Esophagus muscularis mucosa (tissue), 4 donors: ENCODE measurements around the gene TIMMDC1. TPM values are rescaled to one million over a fixed set of nuclear protein-coding genes. Genes with fewer than 3 reads are reported as not detected.

Experiments
- DNase-seq: peaks from one replicate; pipeline ENCODE4 v3.0.0-alpha.2; 2017; ENCODE audit errors: extremely low spot score
- H3K27ac ChIP-seq, 4 donors: fragments of 200-600 bp; sonication (generic); replicated peaks in 1 of 4; 1 replicate in 3 of 4; 2 replicates in 1 of 4; pipeline ENCODE4 v1.5.1; 2016 to 2019; ENCODE audit warnings: mild to moderate bottlenecking in 1 of 4
- H3K27me3 ChIP-seq, 4 donors: fragments of 200-600 bp; sonication (generic); one replicate each; pipeline versions ENCODE4 v1.5.1 to v1.6.0; 2016 to 2019
- H3K36me3 ChIP-seq, 4 donors: fragments of 200-600 bp; sonication (generic); one replicate each; pipeline ENCODE4 v1.5.1; 2016 to 2019
- H3K4me1 ChIP-seq, 4 donors: fragments of 200-600 bp; sonication (generic); one replicate each; pipeline ENCODE4 v1.5.1; 2016 to 2019
- H3K4me3 ChIP-seq, 4 donors: fragments of 200-600 bp; sonication (generic); 1 replicate in 2 of 4; 2 replicates in 2 of 4; pipeline ENCODE4 v1.5.1; 2016 to 2019; ENCODE audit warnings: mild to moderate bottlenecking in 4 of 4, moderate library complexity in 1 of 4
- H3K9me3 ChIP-seq, 4 donors: fragments of 200-600 bp; sonication (generic); 1 replicate in 3 of 4; 2 replicates in 1 of 4; pipeline ENCODE4 v1.5.1; 2016 to 2019
- EP300 ChIP-seq: sonication (generic); formaldehyde crosslinking; IDR thresholded peaks from one replicate; pipeline ENCODE4 v1.6.1; 2017; ENCODE audit warnings: antibody characterized with exemption
- POLR2A ChIP-seq: fragments of 450-650 bp; IDR thresholded peaks from one replicate; pipeline ENCODE4 v1.6.1; 2017; ENCODE audit warnings: antibody characterized with exemption, moderate library complexity, mild to moderate bottlenecking, low read depth
- POLR2AphosphoS5 ChIP-seq, 2 donors: sonication (generic); formaldehyde crosslinking; IDR thresholded peaks; one replicate each; pipeline ENCODE4 v1.6.1; 2017; ENCODE audit warnings: antibody characterized with exemption in 2 of 2
- WGBS: methylation state at CpG from one replicate; pipeline ENCODE4 v1.1.5; 2018; 5-methylcytosine and 5-hydroxymethylcytosine counted together
- intact Hi-C: fragments of 100-400 bp; cut with DNase I; formaldehyde crosslinking; loops from one replicate; pipeline ENCODE4 v1.15.1; 2023
- total RNA-seq, 4 donors: library from RNA; depleted of rRNA; stranded (reverse); fragments of >200 nt; gene quantifications; one replicate each; pipeline versions ENCODE4 v1.1.0 to v1.2.1, GENCODE V29; 2016
- TF ChIP-seq, protein P1 (sequence below), 3 experiments: fragments of 200-600 bp in 2 of 3; fragments of 450-650 bp in 1 of 3; sonication (generic) in 2 of 3; IDR thresholded peaks; one replicate each; pipeline ENCODE4 v1.5.1; 2017 to 2019; ENCODE audit warnings: antibody characterized with exemption in 3 of 3, mild to moderate bottlenecking in 2 of 3, moderate library complexity in 1 of 3

The TIMMDC1 gene
- total RNA-seq, 4 donors from 2014 or later, result 45.7 to 63.9 (median 54.7) TPM

DNA sequence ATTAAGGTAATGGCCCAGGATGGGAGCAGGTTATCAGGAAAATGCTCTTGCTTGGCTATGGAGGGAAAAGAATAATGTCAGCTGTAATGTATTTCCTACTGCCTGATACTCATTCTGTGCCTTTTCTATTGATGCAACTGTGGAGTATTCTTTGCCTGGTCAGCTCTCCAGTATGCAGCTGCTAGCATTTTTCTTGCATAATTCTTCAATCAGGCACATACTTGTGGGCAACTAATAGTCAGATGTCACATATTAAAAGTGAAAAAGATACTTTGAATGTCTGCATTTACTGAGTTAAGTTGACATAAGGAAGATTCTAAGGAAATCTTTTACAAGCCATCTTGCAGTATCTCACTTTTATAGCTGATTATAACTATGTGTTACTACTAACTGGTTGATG is 31.5 kb downstream of the TIMMDC1 start:
- no peak for DNase-seq
- intact Hi-C loops, result no loop called here
- no peaks in the 10 kb centered on the region for H3K27me3 ChIP-seq
- H3K36me3 ChIP-seq, result peaks cover 0 to 6% (median 0%) of the 10 kb centered on the region in 4 donors
- no peaks in the 10 kb centered on the region for H3K9me3 ChIP-seq
- peaks cover 0 to 2% (median 0%) of the 10 kb centered on the region in 4 donors for H3K4me1 ChIP-seq
- TF ChIP-seq POLR2A, result no peak
- TF ChIP-seq POLR2AphosphoS5 (IDR thresholded peaks at IDR 0.05), result no peak
- no peak for TF ChIP-seq EP300
- TF ChIP-seq, protein P1, sequence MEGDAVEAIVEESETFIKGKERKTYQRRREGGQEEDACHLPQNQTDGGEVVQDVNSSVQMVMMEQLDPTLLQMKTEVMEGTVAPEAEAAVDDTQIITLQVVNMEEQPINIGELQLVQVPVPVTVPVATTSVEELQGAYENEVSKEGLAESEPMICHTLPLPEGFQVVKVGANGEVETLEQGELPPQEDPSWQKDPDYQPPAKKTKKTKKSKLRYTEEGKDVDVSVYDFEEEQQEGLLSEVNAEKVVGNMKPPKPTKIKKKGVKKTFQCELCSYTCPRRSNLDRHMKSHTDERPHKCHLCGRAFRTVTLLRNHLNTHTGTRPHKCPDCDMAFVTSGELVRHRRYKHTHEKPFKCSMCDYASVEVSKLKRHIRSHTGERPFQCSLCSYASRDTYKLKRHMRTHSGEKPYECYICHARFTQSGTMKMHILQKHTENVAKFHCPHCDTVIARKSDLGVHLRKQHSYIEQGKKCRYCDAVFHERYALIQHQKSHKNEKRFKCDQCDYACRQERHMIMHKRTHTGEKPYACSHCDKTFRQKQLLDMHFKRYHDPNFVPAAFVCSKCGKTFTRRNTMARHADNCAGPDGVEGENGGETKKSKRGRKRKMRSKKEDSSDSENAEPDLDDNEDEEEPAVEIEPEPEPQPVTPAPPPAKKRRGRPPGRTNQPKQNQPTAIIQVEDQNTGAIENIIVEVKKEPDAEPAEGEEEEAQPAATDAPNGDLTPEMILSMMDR (IDR thresholded peaks at IDR 0.05), result no peak
- H3K4me3 ChIP-seq, result no peak overlapping the region
- H3K27ac ChIP-seq, result no peak overlapping the region

DNA sequence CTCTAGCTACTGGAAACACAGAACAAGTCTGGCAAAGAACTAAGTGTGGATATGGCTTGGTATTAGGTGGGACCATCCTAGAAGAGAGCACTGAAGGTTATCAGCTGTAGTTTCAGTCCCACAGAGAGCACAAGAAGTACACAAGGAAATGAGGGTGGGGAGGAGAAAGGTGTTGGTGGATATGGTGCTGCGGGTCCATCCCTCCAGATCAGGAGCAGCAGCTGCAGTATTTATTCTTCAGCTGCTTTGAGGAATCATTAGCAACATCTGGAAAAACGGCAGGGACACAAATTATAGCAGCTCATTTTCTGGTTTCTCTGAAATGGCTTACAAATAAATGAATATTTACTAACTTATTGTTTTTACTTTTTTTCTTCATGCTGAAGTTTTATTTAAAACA is 32.1 kb downstream of the TIMMDC1 start:
- Histone ChIP-seq H3K4me3 (no peak overlapping the region), H3K36me3 (peaks cover 0 to under 1% (median 0%) of the 10 kb centered on the region in 4 donors), H3K4me1 (no peaks in the 10 kb centered on the region), H3K9me3 (no peaks in the 10 kb centered on the region), H3K27me3 (no peaks in the 10 kb centered on the region), H3K27ac (no peak overlapping the region)
- TF ChIP-seq, protein P1 (IDR thresholded peaks at IDR 0.05), result no peak
- TF ChIP-seq EP300, result no peak
- no peak for TF ChIP-seq POLR2A
- TF ChIP-seq POLR2AphosphoS5 (IDR thresholded peaks at IDR 0.05), result no peak
- WGBS, result 66% methylated on average over 2 of the region's 2 CpGs
- DNase-seq, result no peak
- intact Hi-C loops, result no loop called here

DNA sequence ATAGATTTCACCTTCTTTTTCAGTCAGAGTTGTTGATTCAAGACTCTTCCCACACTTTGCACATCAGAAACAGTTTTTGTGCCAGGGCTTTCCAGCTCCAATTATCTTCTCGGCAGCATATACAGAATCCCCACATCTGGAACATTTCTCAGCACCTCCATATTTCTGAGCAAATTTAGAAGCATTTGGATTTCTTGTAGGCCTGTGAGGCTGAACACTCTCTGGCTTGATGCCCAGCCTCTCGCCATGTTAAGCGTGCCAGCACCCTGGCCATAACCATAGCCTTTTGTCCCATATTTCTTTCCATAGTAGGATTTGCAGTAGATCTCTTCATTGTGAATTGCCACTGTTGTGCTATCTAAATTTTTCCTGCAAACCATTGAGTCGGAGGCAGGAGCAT is 32.8 kb downstream of the TIMMDC1 start:
- intact Hi-C loops, result no loop called here
- Histone ChIP-seq H3K27me3 (no peaks in the 10 kb centered on the region), H3K36me3 (no peaks in the 10 kb centered on the region), H3K27ac (no peak overlapping the region), H3K4me1 (no peaks in the 10 kb centered on the region), H3K9me3 (no peaks in the 10 kb centered on the region), H3K4me3 (no peak overlapping the region)
- TF ChIP-seq, protein P1 (IDR thresholded peaks at IDR 0.05), result no peak
- TF ChIP-seq POLR2AphosphoS5 (IDR thresholded peaks at IDR 0.05) (no peak), EP300 (no peak), POLR2A (no peak)
- WGBS, result 82% methylated on average over 4 of the region's 4 CpGs
- DNase-seq, result no peak

DNA sequence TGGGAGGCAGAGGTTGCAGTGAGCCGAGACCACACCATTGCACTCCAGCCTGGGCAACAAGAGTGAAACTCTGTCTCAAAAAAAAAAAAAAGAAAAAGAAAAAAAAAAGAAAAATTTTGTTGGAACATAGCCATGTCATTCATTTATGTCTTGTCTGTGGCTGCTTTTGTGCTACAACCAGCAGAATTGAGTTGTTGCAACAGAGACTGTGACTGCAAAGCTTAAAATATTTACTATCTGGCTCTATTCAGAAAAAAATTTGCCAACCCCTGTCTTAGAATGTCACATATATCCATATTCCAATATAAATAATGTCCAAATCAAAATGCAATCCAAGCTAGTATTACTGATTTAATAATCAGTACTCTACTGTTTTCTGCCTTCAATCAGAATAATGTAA is 35.9 kb downstream of the TIMMDC1 start:
- no peak for TF ChIP-seq EP300
- no peak for TF ChIP-seq POLR2AphosphoS5 (IDR thresholded peaks at IDR 0.05)
- TF ChIP-seq, protein P1 (IDR thresholded peaks at IDR 0.05), result no peak
- TF ChIP-seq POLR2A, result no peak
- Histone ChIP-seq H3K27me3 (no peaks in the 10 kb centered on the region), H3K4me3 (no peak overlapping the region), H3K4me1 (no peaks in the 10 kb centered on the region), H3K36me3 (no peaks in the 10 kb centered on the region), H3K9me3 (no peaks in the 10 kb centered on the region), H3K27ac (no peak overlapping the region)
- WGBS, result 73% methylated on average over 1 of the region's 1 CpG
- no peak for DNase-seq
- intact Hi-C loops, result no loop called here

DNA sequence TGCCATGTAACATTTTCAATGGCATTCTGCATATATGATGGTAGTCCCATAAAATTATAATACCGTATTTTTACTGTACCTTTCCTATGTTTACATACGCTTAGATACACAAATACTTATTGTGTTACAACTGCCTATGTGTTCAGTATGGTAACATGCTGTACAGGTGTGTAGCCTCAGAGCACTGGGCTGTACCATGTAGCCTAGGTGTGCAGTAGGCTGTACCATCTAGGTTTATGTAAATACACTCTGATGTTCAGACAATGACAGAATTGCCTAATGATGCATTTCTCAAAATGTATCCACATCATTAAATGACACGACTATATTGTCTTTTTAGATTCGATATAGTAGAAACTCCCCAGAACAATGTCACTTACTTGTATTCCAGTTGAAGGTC is 38.4 kb downstream of the TIMMDC1 start:
- WGBS, result 91% methylated on average over 4 of the region's 4 CpGs
- Histone ChIP-seq H3K27ac (no peak overlapping the region), H3K4me3 (no peak overlapping the region), H3K36me3 (no peaks in the 10 kb centered on the region), H3K27me3 (no peaks in the 10 kb centered on the region), H3K4me1 (no peaks in the 10 kb centered on the region), H3K9me3 (no peaks in the 10 kb centered on the region)
- DNase-seq, result peak; percentile 4
- intact Hi-C loops, result no loop called here
- TF ChIP-seq, protein P1 (IDR thresholded peaks at IDR 0.05), result no peak
- TF ChIP-seq EP300 (no peak), POLR2AphosphoS5 (IDR thresholded peaks at IDR 0.05) (no peak), POLR2A (no peak)
